Measurements from ENCODE around the gene NUP98. TPM values are rescaled to one million over a fixed set of nuclear protein-coding genes. Genes with fewer than 3 reads are reported as not detected.

Gene NUP98
- total and polyA plus RNA-seq, 2 of the 13 experiments (the other 11 are each of a cell fraction or from before 2014, with no cell fraction given): 76.6 to 85.3 TPM

DNA sequence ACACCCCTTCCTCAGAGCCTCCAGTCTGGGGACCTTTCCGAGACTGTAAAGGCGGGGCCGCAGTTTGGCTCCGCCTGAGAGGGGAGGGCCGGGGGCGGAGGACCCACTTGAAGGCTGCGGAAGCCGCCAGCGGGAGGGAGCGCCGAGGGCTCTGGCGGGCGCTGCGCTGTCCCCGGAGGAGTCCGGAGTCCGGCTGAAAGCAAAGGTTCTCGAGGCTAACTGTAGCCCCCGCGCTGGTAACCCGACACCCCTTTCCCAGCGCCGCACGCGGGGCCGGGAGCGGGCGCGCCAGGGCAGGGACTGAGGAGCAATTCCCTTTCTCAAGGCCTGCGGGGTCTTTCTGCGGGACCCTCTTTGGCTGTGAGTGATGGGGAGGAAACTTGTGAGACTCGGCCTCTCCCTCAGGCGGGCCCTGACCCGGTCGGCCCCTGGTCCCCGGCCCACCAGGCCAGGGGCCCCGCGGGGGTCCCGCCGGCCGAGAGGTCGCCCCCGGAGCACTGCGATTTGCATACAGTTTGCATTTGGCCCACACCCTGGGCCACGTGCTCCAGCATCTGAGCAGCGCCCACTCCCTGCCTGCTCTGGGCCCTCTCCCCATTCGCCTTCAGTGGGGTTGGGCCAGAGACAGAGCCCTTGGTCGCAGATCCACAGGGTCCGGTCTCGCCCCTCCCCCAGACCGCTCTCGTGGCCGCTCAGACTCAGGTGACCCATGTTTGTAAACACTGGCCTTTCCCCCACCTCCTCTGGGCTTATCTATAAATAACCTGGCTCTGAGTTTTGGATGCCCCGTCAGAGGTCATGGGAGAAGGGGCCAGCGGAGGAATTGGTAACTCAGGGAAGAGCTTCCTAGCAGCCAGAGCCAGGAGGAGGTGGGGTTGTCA, 155.0 kb downstream of the NUP98 start (continued):
- TF ChIP-seq, protein P1, sequence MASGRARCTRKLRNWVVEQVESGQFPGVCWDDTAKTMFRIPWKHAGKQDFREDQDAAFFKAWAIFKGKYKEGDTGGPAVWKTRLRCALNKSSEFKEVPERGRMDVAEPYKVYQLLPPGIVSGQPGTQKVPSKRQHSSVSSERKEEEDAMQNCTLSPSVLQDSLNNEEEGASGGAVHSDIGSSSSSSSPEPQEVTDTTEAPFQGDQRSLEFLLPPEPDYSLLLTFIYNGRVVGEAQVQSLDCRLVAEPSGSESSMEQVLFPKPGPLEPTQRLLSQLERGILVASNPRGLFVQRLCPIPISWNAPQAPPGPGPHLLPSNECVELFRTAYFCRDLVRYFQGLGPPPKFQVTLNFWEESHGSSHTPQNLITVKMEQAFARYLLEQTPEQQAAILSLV (CRISPR knock-in tag; IDR thresholded peaks at IDR 0.05; ENCODE audit: borderline replicate concordance): no peak
- TF ChIP-seq RFXANK (CRISPR knock-in tag; IDR thresholded peaks at IDR 0.05) (no peak), ZNF367 (CRISPR knock-in tag; IDR thresholded peaks at IDR 0.05; ENCODE audit: borderline replicate concordance) (peak; percentile 26; the same call in 1 of the 2 replicates), XRCC5 (optimal IDR thresholded peaks at IDR 0.05; ENCODE audit: low read length) (peak; percentile 8), ZNF333 (CRISPR knock-in tag; IDR thresholded peaks at IDR 0.05; ENCODE audit: borderline replicate concordance) (no peak), ZNF124 (CRISPR knock-in tag; IDR thresholded peaks at IDR 0.05) (no peak), MEIS2 (CRISPR knock-in tag; IDR thresholded peaks at IDR 0.05) (no peak), NFKB2 (CRISPR knock-in tag; IDR thresholded peaks at IDR 0.05; ENCODE audit: borderline replicate concordance) (peak; percentile 61; the same call in 1 of the 2 replicates), NR0B2 (CRISPR knock-in tag; IDR thresholded peaks at IDR 0.05) (no peak), ZNF597 (CRISPR knock-in tag; IDR thresholded peaks at IDR 0.05) (no peak), HDAC6 (IDR thresholded peaks at IDR 0.05; ENCODE audit: low read depth, low read length) (no peak), ZNF577 (CRISPR knock-in tag; IDR thresholded peaks at IDR 0.05; ENCODE audit: borderline replicate concordance, low read depth) (no peak), ONECUT2 (CRISPR knock-in tag; IDR thresholded peaks at IDR 0.05) (no peak), ZNF280B (CRISPR knock-in tag; IDR thresholded peaks at IDR 0.05; ENCODE audit: borderline replicate concordance) (no peak), ZNF782 (CRISPR knock-in tag; IDR thresholded peaks at IDR 0.05; ENCODE audit: borderline replicate concordance) (peak; percentile 62; the same call in 1 of the 2 replicates), ZNF746 (CRISPR knock-in tag; IDR thresholded peaks at IDR 0.05) (peak; percentile 46; the same call in 1 of the 2 replicates), EEA1 (CRISPR knock-in tag; IDR thresholded peaks at IDR 0.05; ENCODE audit: borderline replicate concordance) (no peak; the same call in 1 of the 2 replicates), CHD4 (IDR thresholded peaks at IDR 0.05; ENCODE audit: borderline replicate concordance, low read length) (no peak), U2AF1 (optimal IDR thresholded peaks at IDR 0.05; ENCODE audit: low read depth, low read length) (no peak), RFX5 (IDR thresholded peaks at IDR 0.05; ENCODE audit: low read depth, low read length) (no peak), SP4 (CRISPR knock-in tag; IDR thresholded peaks at IDR 0.05) (peak; percentile 77), SYNCRIP (IDR thresholded peaks at IDR 0.05; ENCODE audit: insufficient read depth, low read depth, low read length) (no peak)
- TF ChIP-seq, protein P2, sequence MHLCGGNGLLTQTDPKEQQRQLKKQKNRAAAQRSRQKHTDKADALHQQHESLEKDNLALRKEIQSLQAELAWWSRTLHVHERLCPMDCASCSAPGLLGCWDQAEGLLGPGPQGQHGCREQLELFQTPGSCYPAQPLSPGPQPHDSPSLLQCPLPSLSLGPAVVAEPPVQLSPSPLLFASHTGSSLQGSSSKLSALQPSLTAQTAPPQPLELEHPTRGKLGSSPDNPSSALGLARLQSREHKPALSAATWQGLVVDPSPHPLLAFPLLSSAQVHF (CRISPR knock-in tag; IDR thresholded peaks at IDR 0.05): no peak
